PC-3 (cell line): Measurements from ENCODE around the gene WNT2B.

ENCODE experiments used
- EZH2phosphoT487 ChIP-seq: fragments of 300-600 bp; sonication (generic); IDR thresholded peaks from 2 replicates; pipeline ENCODE4 v1.6.1; 2018; ENCODE audit warnings: mild to moderate bottlenecking, antibody characterized with exemption, low read length, borderline replicate concordance
- TF ChIP-seq, protein P1 (sequence below): fragments of 300-600 bp; sonication (generic); conservative IDR thresholded peaks from 2 replicates; pipeline ENCODE4 v1.5.1; 2017; ENCODE audit warnings: antibody characterized with exemption, low read depth, mild to moderate bottlenecking, low read length

DNA sequence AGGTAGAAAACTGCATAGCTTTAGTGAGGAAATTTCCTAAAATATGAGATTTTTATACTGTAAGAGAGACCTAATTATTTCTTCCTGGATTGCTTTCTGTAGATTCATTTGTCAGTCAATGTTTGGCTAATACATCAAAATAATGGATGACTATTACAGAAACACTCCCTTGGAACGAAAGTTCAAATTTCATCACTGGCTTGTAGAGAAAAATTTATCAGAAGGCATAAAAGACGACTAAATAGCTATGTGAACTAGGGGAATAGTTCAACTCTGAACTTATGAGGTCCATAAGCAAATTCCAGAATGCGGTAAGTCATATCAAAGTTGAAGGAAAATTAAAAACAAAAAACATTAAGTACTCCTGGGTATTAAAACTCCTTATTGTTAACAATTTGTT lies 36.0 kb downstream of the WNT2B start:
- TF ChIP-seq, protein P1, sequence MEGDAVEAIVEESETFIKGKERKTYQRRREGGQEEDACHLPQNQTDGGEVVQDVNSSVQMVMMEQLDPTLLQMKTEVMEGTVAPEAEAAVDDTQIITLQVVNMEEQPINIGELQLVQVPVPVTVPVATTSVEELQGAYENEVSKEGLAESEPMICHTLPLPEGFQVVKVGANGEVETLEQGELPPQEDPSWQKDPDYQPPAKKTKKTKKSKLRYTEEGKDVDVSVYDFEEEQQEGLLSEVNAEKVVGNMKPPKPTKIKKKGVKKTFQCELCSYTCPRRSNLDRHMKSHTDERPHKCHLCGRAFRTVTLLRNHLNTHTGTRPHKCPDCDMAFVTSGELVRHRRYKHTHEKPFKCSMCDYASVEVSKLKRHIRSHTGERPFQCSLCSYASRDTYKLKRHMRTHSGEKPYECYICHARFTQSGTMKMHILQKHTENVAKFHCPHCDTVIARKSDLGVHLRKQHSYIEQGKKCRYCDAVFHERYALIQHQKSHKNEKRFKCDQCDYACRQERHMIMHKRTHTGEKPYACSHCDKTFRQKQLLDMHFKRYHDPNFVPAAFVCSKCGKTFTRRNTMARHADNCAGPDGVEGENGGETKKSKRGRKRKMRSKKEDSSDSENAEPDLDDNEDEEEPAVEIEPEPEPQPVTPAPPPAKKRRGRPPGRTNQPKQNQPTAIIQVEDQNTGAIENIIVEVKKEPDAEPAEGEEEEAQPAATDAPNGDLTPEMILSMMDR: no peak
- TF ChIP-seq EZH2phosphoT487: no peak
